Astrocyte (in vitro differentiated cells and primary cell): Measurements from ENCODE around the gene CDH5.

Experiments
- CTCF ChIP-seq: IDR thresholded peaks from 2 replicates; pipeline ENCODE4 v1.5.1; 2011; ENCODE audit warnings: low read depth, mild to moderate bottlenecking, inconsistent platforms, low read length, moderate library complexity; ENCODE audit not compliant: insufficient read depth
- EZH2 ChIP-seq: IDR thresholded peaks from 2 replicates; pipeline ENCODE4 v1.6.1; 2012; ENCODE audit warnings: mild to moderate bottlenecking, low read length, inconsistent platforms; ENCODE audit not compliant: insufficient read depth

- TF ChIP-seq CTCF (no peak), EZH2 (no peak)
Observed at GRCh38 chr16:66372078-66372897, 5.8 kb downstream of the CDH5 start.
